Bronchial epithelial cell (primary cell): ENCODE data around the gene ACKR1. TPM values are rescaled to one million over a fixed set of nuclear protein-coding genes. Genes with fewer than 3 reads are reported as not detected.

Experiments used
- DNase-seq: peaks from one replicate; pipeline ENCODE4 v3.0.0-alpha.2; 2010; ENCODE audit warnings: low read depth
- FAIRE-seq: peaks from 2 replicates; lab custom pipeline; 2011; peaks lifted over from hg19 to GRCh38; lab: Jason Lieb, UNC
- H3K27me3 ChIP-seq: 2 replicates; pipeline ENCODE4 v1.5.1; 2011; ENCODE audit warnings: low read length; ENCODE audit not compliant: control insufficient read depth, insufficient read depth
- H3K36me3 ChIP-seq: 2 replicates; pipeline ENCODE4 v1.5.1; 2011; ENCODE audit warnings: low read length; ENCODE audit not compliant: control insufficient read depth, insufficient read depth
- H3K4me3 ChIP-seq: 2 replicates; pipeline ENCODE4 v1.5.1; 2011; ENCODE audit warnings: mild to moderate bottlenecking, low read depth, low read length, control low read depth
- total RNA-seq: library from RNA; depleted of rRNA; stranded (reverse); fragments of >200 nt; gene quantifications from 2 replicates; pipeline ENCODE4 v1.2.1, GENCODE V29; 2014
- TF ChIP-seq, protein P1 (sequence below): IDR thresholded peaks from 2 replicates; pipeline ENCODE4 v1.5.1; 2011; ENCODE audit warnings: mild to moderate bottlenecking, moderate library complexity, low read length, control low read depth, inconsistent platforms; ENCODE audit not compliant: insufficient read depth, severe bottlenecking

The ACKR1 gene
- total RNA-seq, 1 donor from 2014 or later, result not detected

DNA sequence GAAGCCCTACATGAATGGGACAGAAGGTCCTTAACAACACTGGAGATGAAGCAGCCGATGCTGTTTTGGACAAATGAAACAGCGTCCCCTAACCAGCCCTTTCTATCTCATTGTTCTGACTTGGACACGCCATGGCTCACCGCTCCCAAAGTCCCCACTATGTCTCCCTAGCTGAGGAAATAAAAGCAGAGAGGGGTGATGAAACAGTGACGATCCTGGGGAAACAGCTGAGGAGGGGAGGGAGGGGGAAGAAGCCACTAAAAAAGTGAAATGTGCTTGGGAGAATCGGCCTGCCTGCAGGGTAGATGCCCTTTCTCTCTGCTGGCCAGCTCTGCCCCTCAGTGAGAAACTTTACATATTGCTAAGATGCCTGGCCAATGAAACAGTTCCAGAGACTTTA lies 1.1 kb upstream of the ACKR1 start:
- DNase-seq (no peak), FAIRE-seq (no peak)
- H3K36me3 ChIP-seq, result no peaks in the 10 kb centered on the region
- no peak overlapping the region for H3K4me3 ChIP-seq
- TF ChIP-seq, protein P1, sequence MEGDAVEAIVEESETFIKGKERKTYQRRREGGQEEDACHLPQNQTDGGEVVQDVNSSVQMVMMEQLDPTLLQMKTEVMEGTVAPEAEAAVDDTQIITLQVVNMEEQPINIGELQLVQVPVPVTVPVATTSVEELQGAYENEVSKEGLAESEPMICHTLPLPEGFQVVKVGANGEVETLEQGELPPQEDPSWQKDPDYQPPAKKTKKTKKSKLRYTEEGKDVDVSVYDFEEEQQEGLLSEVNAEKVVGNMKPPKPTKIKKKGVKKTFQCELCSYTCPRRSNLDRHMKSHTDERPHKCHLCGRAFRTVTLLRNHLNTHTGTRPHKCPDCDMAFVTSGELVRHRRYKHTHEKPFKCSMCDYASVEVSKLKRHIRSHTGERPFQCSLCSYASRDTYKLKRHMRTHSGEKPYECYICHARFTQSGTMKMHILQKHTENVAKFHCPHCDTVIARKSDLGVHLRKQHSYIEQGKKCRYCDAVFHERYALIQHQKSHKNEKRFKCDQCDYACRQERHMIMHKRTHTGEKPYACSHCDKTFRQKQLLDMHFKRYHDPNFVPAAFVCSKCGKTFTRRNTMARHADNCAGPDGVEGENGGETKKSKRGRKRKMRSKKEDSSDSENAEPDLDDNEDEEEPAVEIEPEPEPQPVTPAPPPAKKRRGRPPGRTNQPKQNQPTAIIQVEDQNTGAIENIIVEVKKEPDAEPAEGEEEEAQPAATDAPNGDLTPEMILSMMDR, result no peak
- H3K27me3 ChIP-seq, result peaks cover 4% of the 10 kb centered on the region

DNA sequence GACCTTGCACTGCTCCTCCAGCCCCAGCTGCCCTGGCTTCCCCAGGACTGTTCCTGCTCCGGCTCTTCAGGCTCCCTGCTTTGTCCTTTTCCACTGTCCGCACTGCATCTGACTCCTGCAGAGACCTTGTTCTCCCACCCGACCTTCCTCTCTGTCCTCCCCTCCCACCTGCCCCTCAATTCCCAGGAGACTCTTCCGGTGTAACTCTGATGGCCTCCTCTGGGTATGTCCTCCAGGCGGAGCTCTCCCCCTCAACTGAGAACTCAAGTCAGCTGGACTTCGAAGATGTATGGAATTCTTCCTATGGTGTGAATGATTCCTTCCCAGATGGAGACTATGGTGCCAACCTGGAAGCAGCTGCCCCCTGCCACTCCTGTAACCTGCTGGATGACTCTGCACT lies 550 bp downstream of the ACKR1 start:
- DNase-seq, result no peak
- TF ChIP-seq, protein P1, result no peak
- no peaks in the 10 kb centered on the region for H3K36me3 ChIP-seq
- peaks cover 3% of the 10 kb centered on the region for H3K27me3 ChIP-seq
- FAIRE-seq, result no peak
- no peak overlapping the region for H3K4me3 ChIP-seq

DNA sequence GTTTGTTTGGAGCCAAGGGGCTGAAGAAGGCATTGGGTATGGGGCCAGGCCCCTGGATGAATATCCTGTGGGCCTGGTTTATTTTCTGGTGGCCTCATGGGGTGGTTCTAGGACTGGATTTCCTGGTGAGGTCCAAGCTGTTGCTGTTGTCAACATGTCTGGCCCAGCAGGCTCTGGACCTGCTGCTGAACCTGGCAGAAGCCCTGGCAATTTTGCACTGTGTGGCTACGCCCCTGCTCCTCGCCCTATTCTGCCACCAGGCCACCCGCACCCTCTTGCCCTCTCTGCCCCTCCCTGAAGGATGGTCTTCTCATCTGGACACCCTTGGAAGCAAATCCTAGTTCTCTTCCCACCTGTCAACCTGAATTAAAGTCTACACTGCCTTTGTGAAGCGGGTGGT lies 1.4 kb downstream of the ACKR1 start:
- TF ChIP-seq, protein P1, result no peak
- DNase-seq (no peak), FAIRE-seq (no peak)
- Histone ChIP-seq H3K36me3 (no peaks in the 10 kb centered on the region), H3K4me3 (no peak overlapping the region), H3K27me3 (peaks cover 3% of the 10 kb centered on the region)

DNA sequence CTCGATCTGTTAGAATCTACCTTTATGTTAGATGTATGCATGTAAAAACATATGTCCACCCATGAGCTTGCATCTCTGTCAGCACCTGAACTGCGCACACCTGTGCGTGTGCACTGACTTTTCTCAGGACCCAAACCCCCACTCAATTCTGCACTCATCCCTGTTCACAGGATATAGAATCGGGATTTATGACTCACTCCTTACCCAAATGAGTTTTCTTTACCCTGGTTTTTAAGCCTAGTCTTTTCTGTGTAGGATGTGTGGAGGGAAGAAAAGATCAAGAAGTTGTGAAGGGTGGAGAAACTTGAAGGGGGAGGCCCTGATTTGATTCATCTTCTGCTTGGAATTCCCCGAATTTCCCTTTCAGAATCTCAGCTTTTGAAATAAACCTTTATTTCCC lies 2.4 kb downstream of the ACKR1 start:
- no peak overlapping the region for H3K4me3 ChIP-seq
- H3K36me3 ChIP-seq, result no peaks in the 10 kb centered on the region
- no peak for DNase-seq
- TF ChIP-seq, protein P1, result no peak
- no peaks in the 10 kb centered on the region for H3K27me3 ChIP-seq
- no peak for FAIRE-seq

DNA sequence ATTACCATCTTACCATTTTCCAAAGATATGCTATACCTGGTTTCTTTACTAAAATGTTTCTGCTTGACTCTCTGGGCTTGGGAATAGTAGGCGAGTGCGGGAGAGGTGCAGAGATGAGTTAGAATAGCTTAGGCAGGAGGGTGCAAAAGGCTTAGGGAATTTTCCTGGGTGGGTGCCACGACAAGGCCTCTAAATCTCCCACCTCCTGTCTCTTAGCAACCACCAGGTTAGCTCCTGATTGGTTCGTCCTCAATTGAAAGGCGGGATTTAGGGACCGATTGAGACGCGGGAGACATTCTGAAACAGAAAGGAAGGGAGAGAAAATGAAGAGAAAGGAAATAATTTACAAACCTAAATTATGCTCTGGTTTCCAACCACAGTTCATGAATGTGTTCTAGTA lies 3.1 kb downstream of the ACKR1 start:
- no peak overlapping the region for H3K4me3 ChIP-seq
- no peak for FAIRE-seq
- H3K27me3 ChIP-seq, result no peaks in the 10 kb centered on the region
- no peaks in the 10 kb centered on the region for H3K36me3 ChIP-seq
- no peak for DNase-seq
- TF ChIP-seq, protein P1, result no peak

DNA sequence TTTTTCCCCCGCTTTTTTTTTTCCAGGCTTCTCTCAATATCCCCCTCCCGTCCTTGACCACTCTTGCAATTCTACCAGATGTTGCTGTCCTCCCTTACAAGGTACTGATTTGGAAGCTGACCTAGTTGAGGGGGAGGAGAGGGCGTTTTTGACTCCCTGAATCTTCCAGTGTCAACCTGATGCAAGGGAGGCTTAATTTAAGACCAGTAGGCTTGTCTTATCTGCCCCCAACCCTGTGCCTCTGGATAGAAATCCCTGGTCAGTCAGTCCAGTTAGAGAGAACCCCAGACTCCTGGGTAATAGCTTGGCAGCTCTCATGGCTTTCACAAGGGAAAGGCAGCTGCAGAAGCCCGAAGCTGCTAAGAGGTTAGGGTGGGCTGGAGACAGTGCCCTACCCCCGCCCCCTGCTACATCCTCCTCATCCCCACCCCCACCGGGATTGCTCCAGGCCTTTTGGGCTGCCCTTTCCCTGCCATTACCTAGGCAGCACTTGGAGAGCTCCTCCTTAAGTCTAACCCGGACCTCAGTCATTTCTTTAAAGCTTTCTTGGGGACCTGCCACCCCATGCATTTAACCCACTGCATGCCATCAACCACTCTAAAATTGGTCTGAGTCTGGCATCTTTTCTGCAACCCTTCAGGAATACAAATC lies 3.6 kb downstream of the ACKR1 start:
- Histone ChIP-seq H3K4me3 (no peak overlapping the region), H3K27me3 (no peaks in the 10 kb centered on the region), H3K36me3 (no peaks in the 10 kb centered on the region)
- FAIRE-seq (no peak), DNase-seq (no peak)
- TF ChIP-seq, protein P1, result no peak
